MV-4-11 (cell line): Measurements from ENCODE around the gene ROR2.
"Not testable (repeated sequence)": the region's sequence is repeated elsewhere in the genome, so short reads cannot be mapped to it uniquely, and the experiment has no call there.

Experiments used
- DNase-seq: peaks from one replicate; lab custom pipeline; 2025; lab: John Stamatoyannopoulos, UW

ROR2 gene

DNA sequence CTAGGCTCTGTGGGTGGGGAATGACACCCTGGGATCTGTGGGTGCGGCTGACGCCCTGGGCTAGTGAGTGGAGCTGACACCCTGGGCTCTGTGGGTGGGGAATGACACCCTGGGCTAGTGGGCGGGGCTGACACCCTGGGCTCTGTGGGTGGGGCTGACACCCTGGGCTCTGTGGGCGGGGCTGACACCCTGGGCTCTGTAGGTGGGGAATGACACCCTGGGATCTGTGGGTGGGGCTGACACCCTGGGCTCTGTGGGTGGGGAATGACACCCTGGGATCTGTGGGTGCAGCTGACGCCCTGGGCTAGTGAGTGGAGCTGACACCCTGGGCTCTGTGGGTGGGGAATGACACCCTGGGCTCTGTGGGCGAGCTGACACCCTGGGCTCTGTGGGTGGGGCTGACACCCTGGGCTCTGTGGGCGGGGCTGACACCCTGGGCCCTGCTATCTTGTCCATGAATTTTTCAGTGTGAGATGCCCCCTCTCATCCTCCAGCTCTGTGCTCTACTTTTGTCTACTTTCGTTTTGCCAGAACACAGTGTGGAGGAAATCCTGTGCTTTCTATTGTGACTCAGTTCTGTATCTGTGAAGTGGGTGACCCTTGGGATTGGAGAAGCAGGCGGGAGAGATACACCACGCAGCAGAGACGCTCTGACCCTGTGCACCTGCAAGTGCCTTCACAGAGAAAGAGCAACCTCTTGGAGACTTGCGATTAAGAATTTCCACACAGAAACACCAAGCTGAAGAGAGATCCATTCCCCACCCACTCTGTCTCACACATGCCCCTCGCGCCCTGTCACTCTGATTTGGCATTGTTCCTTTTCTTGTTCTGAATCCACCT, 151.5 kb downstream of the ROR2 start:
- DNase-seq: not testable (repeated sequence)

DNA sequence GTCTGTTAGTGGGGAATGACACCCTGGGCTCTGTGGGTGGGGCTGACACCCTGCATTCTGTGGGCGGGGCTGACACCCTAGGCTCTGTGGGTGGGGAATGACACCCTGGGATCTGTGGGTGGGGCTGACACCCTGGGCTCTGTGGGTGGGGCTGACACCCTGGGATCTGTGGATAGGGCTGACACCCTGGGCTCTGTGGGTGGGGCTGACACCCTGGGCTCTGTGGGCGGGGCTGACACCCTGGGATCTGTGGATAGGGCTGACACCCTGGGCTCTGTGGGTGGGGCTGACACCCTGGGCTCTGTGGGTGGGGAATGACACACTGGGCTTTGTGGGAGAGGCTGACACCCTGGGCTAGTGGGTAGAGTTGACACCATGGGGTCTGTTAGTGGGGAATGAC, 152.5 kb downstream of the ROR2 start:
- not testable (repeated sequence) for DNase-seq

DNA sequence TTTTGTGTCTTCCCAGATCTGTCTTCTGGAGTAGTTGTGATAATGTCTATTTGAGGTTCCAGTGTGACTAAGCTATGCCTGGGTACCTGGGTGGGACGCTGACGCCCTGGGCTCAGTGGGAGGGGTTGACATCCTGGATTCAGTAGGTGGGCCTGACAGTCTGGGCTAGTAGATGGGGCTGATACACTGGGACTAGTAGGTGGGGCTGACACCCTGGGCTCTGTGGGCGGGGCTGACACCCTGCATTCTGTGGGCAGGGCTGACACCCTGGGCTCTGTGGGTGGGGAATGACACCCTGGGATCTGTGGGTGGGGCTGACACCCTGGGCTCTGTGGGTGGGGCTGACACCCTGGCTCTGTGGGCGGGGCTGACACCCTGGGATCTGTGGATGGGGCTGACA, 153.5 kb downstream of the ROR2 start:
- not testable (repeated sequence) for DNase-seq

DNA sequence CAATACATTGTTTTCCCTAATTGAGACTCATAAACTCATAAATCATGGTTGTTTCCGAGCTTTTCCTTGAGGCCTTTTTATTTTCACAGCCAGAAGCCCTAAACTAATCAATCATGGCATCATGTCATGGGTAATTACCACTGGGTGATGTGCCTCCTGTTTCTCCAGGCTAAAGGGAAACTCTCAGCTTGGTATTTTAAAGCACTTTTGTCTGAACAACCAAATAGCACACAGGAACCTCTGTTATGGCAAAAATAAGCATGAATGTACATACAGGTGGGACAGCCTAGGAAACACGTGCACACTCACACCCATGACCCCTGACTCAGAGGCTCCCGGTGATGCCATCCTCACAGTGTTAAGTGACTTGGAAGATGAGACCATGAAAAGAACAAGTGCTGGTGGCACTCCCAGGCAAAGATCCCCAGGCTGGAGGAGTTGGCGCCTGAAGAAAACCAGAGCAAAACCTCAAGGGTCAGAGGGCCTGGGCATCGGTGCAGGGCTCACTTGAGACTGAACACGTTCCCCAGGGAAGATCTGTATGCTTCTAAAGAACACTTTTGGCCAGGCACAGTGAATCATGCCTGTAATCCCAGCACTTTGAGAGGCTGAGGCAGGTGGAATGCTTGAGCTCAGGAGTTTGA, 154.3 kb downstream of the ROR2 start:
- no peak for DNase-seq

DNA sequence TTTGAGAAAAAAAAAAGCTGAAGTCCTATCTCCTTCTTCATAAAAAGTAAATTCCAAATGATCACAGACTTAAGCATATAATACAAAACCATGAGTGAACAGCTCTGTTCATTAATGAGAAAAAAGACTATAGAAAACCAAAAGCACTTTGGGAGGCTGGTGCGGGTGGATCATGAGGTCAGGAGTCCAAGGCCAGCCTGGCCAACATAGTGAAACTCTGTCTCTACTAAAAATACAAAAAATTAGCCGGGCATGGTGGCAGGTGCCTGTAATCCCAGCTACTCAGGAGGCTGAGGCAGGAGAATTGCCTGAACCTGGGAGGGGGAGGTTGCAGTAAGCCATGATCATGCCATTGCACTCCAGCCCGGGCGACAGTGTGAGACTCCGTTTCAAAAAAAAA, 156.7 kb downstream of the ROR2 start:
- DNase-seq: not testable (repeated sequence)

DNA sequence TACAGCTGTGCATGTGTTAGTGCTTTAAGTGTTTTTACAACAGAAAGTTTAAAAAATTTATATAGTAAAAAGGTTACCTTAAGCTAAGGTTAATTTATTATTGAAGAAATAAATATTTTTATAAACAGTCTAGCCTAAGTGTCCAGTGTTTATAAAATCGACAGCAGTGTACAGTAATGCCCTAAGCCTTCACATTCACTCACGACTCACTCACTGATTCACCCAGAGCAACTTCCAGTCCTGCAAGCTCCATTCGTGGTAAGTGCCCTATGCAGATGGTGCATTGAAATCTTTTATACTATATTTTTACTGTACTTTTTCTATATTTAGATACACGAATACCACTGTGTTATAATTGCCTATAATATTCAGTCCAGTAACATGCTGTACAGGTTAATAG, 159.1 kb downstream of the ROR2 start:
- DNase-seq: no peak

DNA sequence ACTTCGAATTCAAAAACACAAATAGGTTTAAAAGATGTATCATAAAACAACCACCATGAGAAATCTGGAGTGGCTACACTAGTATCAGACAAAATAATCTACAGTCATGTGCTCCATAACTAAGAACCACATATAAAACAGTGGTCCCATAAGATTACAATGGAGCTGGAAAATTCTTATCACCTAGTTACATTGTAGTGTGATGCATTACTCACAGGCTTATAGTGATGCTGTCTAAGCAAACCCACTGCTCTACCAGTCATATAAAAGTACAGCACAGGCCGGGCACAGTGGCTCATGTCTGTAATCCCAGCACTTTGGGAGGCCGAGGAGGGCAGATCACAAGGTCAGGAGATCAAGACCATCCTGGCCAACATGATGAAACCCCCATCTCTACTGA, 160.1 kb downstream of the ROR2 start:
- no peak for DNase-seq

DNA sequence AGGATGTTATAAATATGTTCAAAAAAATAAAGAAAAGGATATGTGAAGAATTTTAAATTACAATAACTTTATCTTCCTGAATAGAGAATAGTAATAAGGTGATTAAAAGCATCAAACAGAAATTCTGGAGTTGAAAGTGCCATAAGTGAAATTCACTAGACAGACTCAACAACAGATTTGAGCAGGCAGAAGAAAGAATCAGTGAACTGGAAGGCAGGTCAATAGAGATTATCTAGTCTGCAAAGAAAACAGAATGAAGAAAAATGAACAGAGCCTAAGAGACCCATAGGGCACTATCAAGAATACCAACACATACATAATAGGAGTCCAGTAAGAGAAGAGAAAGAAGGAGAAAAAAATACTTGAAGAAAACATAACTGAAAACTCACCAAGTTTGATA, 162.1 kb downstream of the ROR2 start:
- no peak for DNase-seq

DNA sequence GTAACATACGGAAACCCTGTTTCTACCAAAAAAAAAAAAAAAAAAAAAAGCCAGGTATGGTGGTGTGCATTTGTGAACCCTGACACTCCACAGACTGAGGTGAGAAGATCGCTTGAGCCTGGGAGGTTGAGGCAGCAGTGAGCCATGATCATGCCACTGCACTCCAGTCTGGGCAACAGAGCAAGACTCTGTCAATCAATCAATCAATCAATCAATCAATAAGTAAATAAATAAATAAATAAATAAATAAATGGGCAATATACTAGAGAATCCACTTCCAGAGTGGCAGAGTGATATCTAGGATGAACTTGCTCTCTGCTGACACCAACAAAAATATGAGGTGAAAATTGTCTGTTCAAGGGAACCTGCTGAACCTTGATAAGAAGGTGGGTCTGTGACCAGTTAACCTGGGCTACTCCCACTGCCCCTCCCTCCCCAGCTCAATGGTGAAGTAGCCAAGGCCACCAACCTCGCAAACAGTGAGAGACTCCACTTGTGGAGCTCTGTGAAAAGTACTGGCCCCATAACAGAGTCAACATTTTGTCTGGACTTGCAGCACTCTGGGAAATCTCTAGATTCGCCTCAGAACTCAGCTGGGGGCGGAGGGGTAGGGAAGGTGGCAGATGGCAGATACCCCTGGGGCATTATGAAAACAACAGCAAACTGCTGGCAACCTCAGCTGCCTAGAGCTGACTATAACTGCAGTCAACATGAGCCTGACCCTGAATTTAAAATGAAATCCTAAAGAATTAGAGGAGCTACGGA, 163.7 kb downstream of the ROR2 start:
- DNase-seq: no peak

DNA sequence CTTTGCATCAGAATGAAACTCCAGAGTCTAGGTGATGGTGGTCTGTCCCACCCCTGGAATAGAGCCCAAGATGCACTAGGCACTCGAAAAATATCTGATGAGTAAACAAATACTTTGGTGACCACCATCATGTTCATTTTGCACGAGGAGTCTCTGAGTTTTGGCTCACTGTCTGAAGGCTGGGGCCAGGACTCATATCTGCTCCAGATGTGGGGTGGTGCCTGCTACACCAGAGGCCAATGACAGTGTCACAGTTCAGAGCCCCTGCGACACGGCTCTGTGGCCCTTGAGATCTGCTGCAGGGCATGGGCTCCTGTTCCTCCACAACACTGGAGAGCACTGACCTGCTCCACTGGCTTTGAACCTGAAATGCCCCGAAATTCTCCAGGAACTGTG, 164.6 kb downstream of the ROR2 start:
- no peak for DNase-seq

DNA sequence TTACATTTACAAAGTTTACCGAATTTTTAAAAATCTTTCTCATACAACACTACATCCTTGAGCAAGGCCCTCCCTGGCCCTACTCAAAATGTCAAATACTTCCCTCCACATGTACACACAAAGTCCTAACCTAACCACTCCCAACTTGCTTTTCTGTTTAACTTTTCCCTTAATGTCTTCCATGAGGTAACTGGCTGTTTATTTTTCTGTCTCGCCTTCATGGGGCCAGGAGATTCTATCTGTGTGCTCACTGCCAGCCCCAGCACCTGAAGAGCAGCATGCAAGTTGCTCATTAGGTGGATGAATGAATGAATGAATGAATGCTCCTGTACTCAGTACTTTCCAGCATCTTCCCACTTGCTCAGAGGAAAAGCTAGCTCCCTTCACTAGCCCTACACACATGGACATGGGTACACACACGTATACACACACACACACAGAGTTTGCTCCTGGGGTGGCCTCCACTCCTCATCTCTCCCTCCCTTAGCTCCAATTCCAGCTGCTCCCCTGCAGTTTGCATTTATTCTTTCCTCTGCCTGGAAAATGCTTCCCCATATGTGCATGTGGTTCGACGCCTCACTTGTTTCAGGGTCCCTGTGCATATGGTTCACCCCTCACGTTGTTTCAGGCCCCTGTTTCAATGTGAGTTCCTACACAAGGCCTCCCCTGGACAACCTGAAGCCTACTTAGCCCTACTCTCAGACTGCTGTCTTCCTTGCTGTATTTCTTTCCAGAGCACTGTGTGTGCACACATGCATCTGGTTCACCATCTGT, 165.2 kb downstream of the ROR2 start:
- no peak for DNase-seq

DNA sequence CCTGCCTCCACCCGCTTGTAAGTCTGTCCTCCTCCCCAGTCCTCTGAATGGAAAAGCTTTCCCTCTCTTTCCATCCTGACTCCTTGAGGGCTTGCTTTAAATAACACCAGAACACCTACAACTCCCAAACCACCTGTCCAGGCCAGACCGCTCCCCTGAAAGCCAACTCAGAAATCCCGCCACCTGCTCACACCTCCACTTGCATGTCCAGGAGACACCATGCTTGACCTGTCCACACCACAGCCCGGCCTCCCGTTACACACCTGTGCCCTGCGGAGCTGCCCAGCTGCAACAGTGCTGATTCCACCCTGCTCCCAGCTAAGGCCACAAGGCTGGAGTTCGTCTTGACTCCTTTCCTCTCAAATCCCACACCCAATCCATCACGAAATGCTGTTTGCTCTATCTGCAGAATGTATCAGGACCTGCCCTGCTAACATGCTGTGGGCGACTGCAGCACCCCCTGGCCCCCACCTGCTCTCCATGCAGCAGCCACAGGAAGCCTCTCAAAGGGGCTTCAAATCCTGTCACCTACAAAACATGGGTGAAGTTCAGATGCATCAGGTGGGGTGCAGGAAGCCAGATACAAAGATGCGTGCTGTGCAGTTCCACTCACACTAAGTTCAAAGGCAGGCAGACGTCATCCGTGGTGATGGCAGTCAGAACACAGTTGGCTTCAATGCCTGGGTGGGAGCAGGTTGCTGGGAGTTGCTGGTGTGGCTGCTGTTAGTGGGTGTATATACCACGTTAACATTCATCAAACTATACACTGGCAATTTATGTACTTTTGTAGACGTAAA, 166.0 kb downstream of the ROR2 start:
- DNase-seq: no peak

DNA sequence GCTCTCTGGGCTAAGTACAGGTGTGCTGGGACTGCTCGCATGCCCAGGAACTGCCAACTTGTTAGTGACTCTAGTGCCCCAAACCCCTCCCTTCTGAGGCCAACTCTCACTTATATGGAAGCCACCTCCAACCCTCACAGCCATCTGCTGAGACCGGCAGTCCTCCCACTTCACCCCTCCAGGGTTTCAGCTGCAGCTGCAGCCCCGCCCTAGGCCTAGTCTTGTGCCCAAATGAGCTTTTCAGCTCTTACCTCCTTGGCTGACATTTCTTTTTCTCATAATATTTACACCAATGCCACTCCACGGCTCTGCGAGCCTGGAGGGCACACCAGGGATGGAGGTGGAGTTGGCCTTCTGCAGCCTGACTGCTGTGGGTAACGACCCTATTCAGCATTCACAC, 166.6 kb downstream of the ROR2 start:
- DNase-seq: no peak

DNA sequence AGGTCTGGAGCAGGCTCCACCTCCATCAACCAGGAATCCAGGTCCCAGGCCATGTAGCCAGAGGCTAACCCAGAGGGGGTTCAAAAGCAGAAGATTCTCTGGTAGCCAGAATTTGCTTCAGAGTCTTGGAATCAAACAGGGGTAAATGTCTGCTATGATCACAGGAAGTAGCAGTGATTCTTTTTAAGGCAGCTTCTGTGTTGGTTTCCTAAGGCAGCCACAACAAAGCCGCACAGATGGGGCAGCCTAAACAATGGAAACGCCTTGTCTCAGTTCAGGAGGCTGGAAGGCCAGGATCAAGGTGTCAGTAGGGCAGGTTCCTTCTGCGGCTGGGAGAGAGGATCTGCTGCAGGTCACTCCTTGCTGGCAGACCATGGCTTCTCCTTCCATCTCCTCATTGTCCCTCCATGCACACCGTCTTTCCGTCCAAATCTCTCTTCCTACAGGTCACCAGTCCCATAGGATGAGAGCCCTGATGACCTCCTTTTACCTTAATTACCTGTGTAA, 167.3 kb downstream of the ROR2 start:
- no peak for DNase-seq

DNA sequence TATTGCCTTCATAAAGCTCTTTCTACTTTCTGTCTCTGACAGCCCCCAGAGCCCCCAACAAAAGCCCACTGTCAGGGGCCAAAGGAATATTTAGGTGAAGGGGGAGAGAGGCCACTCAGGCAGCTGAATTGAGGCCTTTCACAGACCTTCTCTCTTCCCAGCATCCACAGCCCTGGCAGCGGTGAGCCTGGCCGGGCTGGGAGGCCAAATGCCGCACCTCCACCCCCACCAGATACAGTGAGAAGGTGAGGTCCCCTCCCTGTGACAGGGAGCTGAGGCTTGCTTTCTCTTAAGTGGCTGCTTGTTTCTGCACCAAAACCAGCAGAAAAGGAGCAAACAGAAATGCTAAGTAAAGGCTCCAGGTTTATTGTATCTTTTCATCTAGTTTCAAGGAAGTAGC, 168.1 kb downstream of the ROR2 start:
- no peak for DNase-seq

DNA sequence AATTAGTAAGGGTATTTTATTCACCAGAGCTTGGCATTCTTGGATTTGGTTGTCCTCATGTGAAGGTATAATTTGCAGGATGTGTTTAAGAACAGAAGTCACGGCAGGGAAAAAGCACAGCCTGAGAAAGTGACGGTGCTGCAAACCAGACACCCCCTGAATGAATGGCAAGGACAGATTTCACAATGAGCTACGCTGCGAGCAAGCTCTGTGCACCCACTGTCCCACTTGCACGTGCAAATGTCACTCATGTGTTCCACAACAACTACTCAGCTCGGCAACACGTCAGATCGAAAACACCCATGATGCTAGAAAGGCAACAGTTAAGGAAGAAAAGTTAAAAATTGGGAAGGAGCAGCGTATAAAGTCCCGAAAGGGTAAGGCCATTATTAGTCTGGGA, 168.9 kb downstream of the ROR2 start:
- no peak for DNase-seq

DNA sequence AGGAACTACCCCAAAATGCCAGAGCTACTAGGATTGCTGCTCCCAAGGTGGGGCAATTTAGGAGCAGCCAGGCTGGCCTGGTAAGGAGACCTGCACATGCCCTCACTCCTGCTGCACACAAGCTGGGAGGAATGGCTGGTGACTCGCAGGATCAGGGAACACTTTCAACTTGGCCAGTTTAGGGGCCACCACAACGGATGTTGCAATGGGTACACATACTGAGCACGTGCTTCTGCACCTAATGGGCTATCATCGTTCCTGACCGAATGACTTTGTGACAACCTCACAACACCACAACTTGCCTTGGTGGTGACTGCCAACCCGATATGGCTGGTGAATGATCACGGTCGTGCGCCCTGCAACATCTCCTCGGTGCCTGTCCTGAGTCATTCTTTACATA, 172.0 kb downstream of the ROR2 start:
- no peak for DNase-seq

DNA sequence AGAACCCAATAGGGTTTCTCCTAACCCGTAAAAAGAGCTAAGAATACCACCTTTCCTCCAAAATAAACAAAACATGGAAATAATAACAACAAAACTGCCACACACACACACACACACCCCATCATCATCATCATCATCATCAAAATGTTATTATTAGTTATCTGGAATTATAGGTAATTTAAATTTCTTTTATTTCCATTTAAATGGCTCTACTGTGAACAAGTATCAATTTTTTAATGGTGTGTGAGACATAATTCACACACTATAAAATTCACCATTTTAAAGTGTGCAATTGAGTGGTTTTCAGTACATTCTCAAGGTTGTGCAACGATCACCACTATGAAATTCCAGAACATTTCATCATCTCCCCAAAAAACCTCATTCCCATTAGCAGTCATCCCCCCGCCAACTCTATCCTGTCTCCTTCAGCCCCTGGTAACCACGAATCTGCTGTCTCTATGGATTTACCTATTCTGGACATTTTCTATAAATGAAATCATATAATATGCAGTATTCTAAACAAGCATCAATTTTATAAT, 172.7 kb downstream of the ROR2 start:
- DNase-seq: no peak

DNA sequence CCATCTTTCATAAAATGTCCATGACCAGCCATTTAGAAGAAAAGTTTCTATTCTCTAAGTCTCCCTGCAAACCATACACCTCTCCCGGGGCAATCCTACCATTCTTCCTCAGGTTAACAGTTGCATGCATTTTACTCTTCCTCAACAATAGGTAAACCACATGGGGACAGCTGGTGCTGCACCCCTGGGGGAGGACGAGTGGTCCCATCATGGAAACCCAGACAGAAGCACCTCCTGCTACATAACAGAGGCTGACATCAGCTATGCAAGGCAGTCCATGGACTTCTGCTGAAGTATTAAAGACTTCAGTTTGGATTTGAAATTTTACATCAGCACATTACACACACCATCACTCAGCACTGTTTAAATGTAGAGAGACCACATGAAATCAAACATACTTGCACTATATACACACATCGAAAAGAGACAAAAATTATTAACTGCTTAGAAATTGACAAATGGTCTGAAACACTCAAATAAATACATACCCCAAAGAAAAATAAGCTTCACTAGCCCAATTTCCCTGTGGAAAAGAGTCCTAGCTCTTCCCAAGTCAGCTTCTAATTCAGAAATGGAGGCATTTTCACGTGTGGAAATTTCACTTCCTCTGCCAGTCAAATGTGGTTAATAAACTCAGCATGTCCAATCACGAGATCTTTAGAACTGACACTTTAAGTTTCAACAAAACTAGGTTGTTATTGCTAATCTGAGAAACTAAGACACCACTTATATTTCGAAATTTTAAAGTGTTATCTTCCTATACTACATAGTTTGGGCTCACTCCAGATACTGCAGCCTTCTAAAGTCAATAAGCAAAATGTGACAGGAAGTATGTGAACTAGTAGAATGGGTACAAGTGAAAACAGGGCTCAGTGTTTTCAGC, 173.4 kb downstream of the ROR2 start:
- peak; percentile 64 for DNase-seq

DNA sequence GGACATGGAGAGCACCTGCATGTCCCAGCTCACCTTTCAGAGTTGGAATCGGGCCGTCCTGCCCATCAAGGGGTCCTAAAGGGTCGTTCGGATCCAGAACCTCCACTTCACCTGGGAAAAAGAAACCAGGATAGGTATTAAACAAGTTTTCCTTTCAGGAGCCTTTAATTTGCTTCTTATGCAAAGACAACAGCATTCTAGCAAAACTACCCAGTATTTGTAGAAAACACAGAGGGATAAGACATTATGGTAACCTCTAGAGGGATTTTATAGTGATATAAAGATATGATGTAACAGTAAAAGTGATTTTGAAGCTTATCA, 174.4 kb downstream of the ROR2 start:
- DNase-seq: no peak
